Esophagus (tissue), 2 donors: ENCODE data around the gene FDXACB1. TPM values are rescaled to one million over a fixed set of nuclear protein-coding genes. Genes with fewer than 3 reads are reported as not detected.

Source experiments
- polyA plus RNA-seq, 2 donors: library from polyadenylated mRNA; stranded (reverse); fragments of 200-250 nt; gene quantifications; one replicate each; pipeline ENCODE4 v1.2.3, GENCODE V29; 2013
- donor health status: healthy with polysubstance abuse.
- donor health status: Bipolar disorder and iron deficiency.

FDXACB1 gene
- polyA plus RNA-seq, 2 donors: 1.1 to 1.3 TPM

Other genes with a start within 250 kb of the FDXACB1 start
- 1 to 10 TPM; 6.3 to 9.5 TPM for gene PPP2R1B, start 112.8 kb downstream of the FDXACB1 start, polyA plus RNA-seq
- 10 to 100 TPM; 13.2 to 19.5 TPM for gene ALG9, start 7.6 kb downstream of the FDXACB1 start, polyA plus RNA-seq
- gene CFAP68, start 376 bp upstream of the FDXACB1 start, polyA plus RNA-seq: 10 to 100 TPM; 29.5 to 33.4 TPM
- 100 to 1,000 TPM in 1 of 2 donors, 10 to 100 TPM in 1; 89.6 to 173 TPM for gene CRYAB, start 32.6 kb upstream of the FDXACB1 start, polyA plus RNA-seq
- gene HSPB2, start 33.6 kb upstream of the FDXACB1 start, polyA plus RNA-seq: 1 to 10 TPM; 1.8 to 2.0 TPM
- 1 to 10 TPM; 6.5 to 6.6 TPM for gene C11orf52, start 39.7 kb upstream of the FDXACB1 start, polyA plus RNA-seq
- 1 to 10 TPM; 1.9 to 4.2 TPM for gene DIXDC1, start 58.2 kb upstream of the FDXACB1 start, polyA plus RNA-seq
- gene DLAT, start 146.2 kb upstream of the FDXACB1 start, polyA plus RNA-seq: 10 to 100 TPM in 1 of 2 donors, 1 to 10 TPM in 1; 9.7 to 22.6 TPM
- gene PIH1D2, start 194.9 kb upstream of the FDXACB1 start, polyA plus RNA-seq: 1 to 10 TPM; 1.7 to 1.8 TPM
- gene NKAPD1, start 195.1 kb upstream of the FDXACB1 start, polyA plus RNA-seq: 10 to 100 TPM in 1 of 2 donors, 1 to 10 TPM in 1; 9.0 to 10.8 TPM
- gene TIMM8B, start 207.6 kb upstream of the FDXACB1 start, polyA plus RNA-seq: 100 to 1,000 TPM; 158 to 165 TPM
- gene SDHD, start 207.7 kb upstream of the FDXACB1 start, polyA plus RNA-seq: 100 to 1,000 TPM; 148 to 150 TPM